OCI-LY1 (cell line): Measurements from ENCODE around the gene DIPK1B.

ENCODE experiments used
- CTCF ChIP-seq: fragments of 200-600 bp; sonication (generic), shearing (Covaris generic); IDR thresholded peaks from 2 replicates; pipeline ENCODE4 v1.5.1; 2017; ENCODE audit warnings: mild to moderate bottlenecking, antibody characterized with exemption, low read length, moderate library complexity, mixed read lengths
- EZH2 ChIP-seq: fragments of 200-600 bp; sonication (generic), shearing (Covaris generic); IDR thresholded peaks from 2 replicates; pipeline ENCODE4 v1.8.0; 2017; ENCODE audit warnings: borderline replicate concordance, mixed run types, mild to moderate bottlenecking, antibody characterized with exemption, low read length, moderate library complexity, mixed read lengths

DNA sequence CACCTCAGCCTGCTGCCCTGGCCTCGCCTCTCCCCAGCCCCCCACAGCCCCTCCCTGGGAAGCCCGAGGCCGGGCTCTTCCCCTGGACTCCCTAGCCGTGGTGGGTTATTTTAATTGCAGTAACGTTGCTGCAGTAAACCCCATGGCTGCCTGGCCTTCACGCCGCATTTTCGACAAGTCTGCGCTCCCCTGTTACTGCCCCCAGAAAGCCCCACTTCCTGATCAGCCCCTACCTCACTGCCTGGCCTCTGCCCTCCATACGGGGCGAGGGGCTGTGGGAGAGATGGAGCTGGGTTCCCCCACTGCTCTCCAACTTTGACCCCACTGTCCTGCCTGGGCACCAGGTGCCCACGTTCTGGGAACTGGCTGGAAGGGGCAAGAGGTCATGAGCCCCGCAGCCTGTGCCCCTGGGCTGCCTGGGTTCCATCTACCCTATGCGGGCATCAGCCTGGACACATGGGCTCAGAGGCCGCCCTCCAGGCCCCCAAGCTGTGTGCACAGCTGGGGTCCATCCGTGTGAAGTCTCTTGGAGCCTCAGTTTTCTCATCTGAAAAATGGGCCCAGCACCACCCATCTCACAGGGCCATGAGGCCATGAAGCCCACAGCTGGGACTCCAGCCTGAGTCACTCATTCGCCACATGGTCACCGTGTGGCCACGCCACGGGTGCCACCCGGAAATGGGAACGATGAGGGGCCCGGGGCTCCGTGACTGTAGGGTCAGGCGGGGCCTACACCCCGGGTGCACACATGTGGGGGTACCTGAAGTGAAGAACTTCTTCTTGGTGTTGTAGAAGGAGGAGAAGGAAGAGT is 38.2 kb upstream of the DIPK1B start:
- TF ChIP-seq CTCF: no peak
- no peak for TF ChIP-seq EZH2
